ENCODE data around the gene GRIK2.

Gene GRIK2

DNA sequence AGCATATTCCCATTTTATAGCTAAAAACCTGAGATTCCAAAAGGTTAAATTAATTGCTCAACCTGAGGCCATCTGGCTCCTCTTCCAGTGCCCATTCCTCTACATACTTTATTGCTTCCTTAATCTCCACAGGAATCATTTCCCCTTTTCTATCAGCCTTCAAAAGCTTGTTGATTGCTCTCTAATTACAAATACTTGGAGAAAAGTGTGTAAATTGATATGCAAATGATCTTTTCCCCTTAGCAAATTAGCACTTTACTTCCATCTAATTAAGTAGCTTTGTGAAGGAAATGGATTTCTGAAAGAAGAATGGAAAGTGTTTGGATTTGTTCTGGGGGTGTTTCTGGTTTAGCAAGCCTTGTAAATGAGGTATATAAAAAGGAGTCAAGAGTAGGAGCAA is 323.3 kb downstream of the GRIK2 start:
- DNase-seq (ENCODE audit: low spot score): no peak

DNA sequence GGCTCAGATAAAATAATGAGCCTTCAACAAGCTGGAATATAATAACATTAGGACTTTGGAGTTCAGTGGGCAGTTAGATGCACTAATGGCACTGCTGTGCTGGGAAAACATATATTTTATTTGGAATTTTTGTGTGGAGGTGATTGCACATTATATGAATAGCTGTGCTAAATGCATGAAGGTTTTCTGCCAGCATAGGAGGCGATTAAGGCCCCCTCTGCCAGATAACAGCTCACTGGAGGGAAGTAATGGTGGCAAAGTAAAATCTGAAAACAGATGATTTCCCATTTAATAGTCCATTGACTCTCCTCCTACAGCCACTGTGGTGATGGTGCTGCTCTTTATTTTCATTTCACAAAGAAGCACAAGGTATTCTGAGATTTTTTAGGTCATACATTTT is 326.0 kb downstream of the GRIK2 start:
- no peak for DNase-seq (ENCODE audit: low spot score)

DNA sequence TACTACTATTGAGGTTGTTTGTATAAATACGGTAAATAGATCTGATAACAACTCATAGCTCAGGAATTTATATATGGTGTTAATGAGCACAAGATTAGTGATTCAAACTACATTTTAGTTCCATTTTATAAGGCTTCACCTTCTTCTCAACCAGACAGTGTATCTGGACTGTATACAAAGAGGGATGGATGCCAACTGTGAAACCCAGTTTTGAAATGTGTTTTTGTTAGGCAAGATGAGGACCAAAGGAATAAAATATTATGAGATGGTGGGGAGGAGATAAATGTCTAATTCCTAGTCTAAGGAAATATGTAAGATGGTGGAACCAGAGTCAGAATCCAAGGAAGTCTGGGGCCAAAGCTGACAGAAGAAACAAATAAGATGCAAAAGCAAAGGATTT is 329.0 kb downstream of the GRIK2 start:
- DNase-seq (ENCODE audit: low spot score): no peak

DNA sequence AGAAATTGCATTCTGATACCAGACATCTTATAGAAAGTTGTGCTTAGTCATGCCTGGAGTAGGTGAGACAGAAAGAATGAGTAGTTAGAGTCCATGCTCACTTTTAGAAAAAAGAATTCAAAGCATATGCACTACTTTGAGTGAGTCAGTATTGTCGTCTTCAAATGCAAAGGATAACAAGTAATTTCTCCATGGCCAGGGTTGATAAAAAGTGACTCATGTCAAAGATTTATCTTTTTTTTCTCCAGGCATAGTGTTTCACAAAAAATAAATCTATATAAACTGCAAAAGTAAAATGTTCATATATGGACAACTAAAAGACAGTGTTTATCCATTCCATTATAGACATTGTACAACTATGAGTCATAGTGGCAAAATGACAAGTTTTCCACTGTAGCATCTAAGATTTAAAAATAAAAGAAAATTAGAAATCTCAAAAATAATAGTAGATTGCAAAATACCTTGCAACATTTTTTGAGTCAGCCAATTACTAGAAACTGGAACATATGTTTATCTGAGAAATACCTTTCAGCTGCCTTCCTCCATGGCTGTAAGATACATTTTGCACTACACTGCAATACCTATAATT is 329.6 kb downstream of the GRIK2 start:
- DNase-seq (ENCODE audit: low spot score): no peak

DNA sequence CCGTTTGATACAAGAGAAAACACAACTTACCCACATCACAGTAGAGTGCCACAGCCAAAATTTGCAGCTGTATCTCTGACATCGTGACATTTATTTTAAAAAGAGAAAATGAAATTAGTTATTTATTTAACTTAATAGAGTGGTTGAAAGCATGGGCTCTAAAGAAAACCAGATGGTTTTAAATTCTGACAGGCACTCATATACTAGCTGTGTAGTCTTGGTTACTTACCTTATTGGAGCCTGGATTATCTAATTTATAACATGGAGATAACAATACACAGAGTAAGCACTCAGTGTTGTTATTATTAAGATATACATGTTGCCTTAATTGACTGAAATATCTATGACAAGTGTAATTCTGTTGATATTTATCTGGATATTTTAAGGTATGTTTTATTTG is 334.9 kb downstream of the GRIK2 start:
- no peak for DNase-seq (ENCODE audit: low spot score)

DNA sequence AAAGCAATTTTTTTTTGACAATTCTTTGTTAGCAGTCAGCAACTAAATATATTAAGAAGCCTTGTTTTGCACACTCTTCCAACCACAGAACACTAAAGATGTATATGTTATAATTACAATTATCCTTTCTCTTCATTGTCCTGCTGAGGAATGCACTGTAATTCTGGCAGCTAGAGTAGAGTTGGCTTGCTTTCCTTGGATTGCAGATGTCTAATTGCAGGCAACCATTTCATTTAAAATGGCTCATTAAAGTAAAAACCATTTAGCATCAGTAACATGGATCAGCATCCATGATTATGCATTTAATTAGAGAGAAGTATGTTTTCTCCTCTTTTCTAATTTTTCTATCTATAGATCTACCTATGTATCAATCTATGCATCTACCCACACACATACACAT is 335.4 kb downstream of the GRIK2 start:
- DNase-seq (ENCODE audit: low spot score): no peak

DNA sequence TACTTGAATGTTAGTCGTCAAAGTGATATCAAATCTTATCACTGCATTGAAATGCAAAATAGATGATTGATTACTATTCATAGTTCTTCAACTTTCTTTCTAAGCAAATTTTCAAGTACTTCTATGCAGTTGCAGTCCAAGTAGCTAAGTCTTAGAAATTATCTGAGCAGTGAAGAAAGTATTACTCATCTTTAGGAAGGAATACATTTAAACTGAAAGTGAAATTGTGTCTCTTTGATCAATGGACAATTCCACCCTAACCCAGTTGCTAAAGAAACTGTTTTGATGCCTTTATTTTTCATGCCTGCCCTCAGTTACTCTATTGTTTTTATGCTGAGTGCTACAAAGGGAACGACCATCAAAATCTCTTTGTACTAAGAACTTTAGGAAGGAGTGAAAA is 337.4 kb downstream of the GRIK2 start:
- no peak for DNase-seq (ENCODE audit: low spot score)

DNA sequence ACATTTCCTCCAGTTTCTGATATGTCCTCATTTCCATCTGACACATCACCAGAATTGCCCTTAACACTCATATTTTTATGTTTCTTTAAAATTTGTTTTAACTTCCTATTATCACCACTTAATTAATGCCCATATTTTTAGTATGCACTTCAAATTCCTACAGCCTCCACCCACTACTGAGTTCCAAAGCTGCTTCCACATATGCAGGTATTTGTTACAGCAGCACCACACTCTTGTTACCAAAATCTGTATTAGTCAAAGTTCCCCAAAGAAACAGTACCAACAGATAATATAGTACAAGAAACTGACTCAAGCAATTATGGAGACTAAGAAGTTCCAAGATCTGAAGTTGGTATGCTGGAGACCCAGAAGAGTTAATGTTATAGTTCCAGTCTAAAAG is 340.4 kb downstream of the GRIK2 start:
- no peak for DNase-seq (ENCODE audit: low spot score)

DNA sequence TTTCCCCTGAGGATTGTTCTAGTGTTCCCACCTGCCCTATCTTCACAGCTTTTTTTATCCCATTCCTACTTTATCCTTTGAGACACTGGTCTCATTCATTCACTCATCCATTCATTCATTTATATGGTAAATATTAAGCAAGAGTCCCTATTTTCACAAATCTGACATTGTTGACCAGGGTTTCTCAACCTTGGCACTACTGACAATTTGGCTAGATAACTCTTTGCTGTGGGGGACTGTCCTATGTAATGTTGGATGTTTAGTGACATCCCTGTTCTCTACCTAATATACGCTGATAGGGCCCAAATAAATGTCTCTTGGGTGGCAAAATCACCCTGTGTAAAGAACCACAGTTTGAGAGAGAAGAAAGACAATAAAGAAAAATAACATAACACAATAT is 345.0 kb downstream of the GRIK2 start:
- no peak for DNase-seq (ENCODE audit: low spot score)

DNA sequence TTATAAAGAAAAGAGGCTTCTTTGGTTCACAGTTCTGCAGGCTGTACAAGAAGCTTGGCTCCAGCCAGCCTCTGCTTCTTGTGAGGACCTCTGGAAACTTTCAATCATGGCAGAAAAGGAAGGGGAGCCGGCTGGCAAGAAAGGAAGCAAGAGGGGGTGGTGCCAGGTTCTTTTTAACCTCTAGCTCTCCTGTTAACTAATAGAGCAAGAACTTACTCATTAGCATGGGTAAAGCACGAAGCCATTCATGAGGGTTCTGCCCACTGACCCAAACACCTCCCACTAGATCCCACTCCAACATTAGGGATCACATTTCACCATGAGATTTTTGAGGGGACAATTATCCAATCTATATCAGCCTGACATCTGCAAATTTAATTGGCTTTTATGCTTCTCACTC is 347.1 kb downstream of the GRIK2 start:
- DNase-seq (ENCODE audit: low spot score): no peak

DNA sequence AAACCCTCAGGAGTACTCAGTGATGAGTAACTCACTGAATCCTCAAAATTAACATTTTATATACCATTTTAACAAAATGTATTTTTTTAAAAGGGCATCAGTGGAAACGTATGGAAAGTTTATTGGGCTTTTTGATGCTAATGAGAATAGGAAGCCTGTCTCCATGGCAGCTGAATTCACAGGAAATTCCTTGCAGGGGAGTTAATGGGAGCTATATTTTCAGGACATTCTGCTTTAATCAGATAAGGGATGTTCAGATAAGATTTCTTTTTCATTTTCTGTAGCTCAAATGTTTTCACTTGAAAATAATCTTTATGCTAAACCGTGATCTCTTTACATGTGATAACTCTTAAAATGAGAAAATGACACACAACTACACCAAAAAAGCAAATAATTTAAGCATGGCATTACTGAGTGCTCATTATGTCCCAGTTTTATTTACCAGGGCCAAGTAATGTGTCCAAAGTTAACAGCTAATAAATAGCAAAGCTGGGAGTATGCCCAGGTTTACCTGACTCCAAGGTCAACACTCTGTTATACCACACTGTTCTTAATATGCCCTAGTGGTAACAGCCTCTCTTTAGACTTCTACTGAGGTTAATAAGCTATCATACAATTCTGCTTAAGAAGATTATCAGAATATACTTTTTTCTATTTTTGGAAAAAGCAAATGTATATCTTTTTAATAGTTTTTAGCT is 348.1 kb downstream of the GRIK2 start:
- DNase-seq (ENCODE audit: low spot score): no peak

DNA sequence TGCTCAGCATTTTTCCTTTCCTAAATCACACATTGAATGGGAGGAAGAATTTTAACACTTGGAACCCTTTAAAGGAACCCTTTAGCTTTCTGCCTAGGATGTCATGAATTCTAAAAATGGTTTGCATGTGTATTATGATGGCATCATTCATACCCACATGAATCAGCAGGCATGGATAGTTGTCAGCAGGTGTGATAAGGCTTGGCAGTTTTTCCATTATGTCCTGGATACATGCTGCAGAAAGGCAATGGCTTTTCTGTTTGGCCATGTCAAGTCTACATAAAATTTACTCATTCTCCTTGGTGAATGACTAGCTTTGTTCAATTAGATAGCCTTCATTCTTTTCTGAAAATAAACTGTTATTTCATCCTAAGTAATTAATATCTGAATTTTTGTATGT is 353.7 kb downstream of the GRIK2 start:
- DNase-seq (ENCODE audit: low spot score): no peak

DNA sequence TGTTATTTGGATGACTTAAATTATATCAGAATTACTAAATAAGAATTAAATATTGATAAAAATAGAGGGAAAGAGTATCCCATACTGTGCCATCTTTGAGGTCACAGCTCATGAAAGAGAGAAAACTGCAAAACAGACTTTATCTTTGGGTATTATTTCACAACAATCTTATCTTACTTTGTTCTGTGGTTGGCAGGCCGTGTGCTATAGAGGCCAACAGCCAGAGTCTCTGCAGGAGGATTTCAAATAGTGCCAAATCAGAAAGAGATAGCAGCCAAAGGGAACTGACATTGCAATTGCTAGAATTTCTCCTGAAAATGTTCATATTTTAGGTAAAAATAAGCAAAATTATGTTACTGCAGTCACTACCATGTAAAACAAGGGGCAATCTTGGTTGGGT is 354.2 kb downstream of the GRIK2 start:
- DNase-seq (ENCODE audit: low spot score): no peak

DNA sequence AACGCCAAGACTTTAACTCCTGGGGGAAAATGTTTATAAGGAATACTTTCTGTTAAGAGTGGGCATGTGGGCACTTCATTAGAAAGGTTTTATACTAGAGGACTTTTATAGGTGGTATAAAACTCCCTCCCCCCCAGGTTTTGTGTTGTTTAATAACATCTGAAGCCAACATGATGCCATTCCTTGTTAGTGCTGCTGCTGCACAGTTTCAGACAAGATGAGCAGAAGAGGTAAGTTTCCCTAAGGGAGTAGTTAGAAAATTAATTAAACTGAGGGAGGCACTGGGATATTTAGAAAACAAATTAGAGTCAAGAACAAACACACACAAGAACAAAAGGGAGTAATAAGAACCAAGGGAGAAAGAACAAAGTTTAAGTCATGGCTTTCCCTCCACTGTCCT is 362.4 kb downstream of the GRIK2 start:
- DNase-seq (ENCODE audit: low spot score): no peak

DNA sequence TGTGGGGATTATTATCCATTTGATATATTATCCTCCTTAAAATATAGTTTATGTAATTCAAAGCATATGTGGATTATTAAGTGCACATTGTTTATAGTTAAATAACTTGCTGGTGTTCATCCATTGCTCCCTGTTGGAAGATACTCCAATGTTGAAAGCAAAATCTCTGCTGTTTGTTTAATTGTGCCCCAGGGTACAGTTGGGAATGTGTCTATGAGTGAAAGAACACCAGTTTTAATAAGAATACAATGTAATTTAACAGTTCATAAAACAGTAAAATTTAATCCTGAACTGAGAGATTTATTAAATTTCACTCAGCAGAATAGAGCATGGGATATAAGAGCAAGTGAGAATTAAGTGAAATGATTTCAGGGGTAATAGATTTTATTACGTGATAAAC is 364.9 kb downstream of the GRIK2 start:
- DNase-seq (ENCODE audit: low spot score): no peak

DNA sequence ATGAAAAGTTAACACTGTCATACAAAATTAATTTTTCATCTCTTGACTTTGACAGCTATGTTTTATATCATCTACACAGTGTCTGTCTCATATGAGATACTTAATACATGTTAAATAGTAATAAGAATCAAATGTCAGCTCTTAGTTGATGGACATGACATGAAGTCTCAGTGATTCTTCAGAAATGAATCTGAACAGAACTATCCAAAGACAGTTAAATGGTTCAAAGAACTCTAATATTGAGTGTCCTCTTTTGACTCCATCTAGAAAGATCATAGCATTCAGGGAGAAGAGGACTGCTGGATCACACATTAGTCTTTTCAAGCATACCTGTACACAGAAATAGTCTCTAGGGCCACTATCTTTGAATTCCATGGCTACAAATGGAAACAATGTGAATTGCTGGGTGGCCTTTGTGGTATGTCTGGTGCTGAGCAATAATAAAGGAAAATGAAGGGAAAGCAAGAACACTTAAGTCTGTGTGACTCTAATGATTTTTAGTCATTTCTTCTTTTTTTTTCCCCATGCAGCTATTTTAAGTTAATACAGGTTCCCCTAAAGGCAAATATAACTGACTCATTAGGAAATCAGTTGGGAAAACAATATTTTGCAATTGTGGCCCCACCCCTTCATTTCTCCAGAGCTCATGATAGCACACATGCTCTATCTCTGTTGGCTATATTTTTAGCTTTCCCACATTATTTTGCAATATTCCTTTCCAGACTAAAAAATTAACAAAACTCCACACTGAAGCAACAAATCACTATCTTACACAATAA is 367.5 kb downstream of the GRIK2 start:
- DNase-seq (ENCODE audit: low spot score): no peak

DNA sequence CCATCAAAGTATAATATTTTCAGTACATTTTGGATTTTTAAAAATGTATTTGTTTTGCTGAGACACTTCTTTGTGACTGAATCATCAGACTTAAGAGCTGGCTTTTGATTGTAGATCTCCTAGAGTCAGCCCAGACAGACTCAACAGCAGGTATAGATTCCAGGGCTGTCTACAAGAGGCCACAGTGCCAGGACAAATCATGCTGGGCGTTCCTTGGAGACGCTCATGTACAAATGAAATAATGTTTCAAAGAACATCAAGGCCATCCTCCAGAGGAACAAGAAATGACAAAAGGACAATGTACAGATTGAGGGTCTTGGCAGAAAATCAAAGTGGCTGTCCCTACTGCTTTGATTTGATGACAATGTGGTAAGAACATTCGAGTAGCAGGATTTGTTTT is 369.3 kb downstream of the GRIK2 start:
- no peak for DNase-seq (ENCODE audit: low spot score)

DNA sequence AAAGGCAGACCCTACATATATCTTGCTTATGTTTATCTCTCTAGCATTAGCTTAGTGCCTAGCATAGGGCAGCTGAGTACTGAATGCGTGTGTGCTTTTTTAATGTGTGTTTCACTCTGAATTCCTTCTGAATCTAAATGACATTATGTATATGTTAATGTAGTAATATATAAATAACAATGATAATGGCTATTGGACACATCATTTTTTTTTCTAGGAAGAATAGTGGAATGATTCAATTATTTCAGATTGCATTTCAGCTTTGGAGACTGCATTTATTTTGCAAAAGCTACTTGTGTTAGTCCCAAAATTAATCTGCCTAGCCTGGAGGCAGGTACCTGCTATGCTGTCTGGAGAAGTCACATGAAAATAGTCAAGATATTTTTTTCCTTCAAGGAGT is 371.8 kb downstream of the GRIK2 start:
- no peak for DNase-seq (ENCODE audit: low spot score)

DNA sequence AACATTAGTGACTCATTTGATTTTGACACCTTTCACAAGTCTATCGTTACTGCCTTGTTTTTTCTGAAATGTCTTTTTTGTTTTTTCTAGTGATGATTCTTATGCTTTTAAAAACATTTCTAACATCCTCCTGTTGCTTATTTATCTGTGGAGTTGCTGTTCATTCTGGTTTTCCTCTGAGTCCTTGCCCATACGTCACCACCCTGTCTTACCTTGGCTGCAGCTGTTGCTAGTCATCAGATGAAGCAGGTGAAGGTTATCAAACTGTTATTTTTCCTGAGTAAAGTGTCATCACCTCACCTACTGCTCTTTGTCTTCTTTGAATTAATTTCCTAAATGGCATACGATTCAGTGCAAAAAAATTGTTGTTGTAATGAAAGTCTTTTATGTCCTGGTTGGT is 376.6 kb downstream of the GRIK2 start:
- DNase-seq (ENCODE audit: low spot score): no peak

DNA sequence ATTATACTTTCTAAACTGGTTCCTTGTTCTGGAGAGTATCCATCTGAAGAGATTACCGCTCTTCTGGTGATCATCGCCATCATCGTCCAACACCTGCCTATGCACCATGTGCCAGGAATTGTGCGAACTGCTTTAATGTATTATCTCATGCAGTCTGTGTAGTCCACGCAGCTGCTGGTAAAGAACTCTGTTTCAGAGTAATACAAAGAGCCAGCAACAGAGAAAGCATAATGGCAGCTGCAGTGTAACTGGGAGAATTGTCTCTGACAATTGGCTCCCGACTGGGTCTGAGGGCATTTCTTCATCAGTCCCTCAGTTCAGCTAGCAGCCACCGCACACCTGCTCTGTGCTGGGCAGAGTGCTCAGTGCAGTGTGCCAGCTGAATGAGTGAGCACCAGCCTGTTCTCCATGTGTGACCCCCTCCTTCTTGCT is 383.4 kb downstream of the GRIK2 start:
- no peak for DNase-seq (ENCODE audit: low spot score)

DNA sequence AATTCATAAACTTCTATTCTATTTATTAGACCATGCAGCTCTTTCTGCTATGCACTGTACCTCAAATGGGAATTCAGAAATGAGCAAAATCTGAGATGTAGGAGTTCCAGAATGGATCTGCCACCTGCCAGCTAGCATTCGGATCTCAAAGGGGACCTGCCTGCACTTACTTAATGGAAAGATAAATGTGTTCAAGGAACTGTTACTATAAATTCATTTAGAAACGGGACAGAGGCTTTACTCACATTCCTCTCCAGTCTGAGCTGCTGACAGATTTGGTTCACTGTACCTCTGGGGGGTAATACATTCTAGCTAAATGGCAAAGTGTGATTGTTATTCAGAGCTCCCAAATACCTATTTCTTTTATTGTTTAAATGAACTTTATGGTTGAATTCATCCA is 384.1 kb downstream of the GRIK2 start:
- DNase-seq (ENCODE audit: low spot score): no peak

DNA sequence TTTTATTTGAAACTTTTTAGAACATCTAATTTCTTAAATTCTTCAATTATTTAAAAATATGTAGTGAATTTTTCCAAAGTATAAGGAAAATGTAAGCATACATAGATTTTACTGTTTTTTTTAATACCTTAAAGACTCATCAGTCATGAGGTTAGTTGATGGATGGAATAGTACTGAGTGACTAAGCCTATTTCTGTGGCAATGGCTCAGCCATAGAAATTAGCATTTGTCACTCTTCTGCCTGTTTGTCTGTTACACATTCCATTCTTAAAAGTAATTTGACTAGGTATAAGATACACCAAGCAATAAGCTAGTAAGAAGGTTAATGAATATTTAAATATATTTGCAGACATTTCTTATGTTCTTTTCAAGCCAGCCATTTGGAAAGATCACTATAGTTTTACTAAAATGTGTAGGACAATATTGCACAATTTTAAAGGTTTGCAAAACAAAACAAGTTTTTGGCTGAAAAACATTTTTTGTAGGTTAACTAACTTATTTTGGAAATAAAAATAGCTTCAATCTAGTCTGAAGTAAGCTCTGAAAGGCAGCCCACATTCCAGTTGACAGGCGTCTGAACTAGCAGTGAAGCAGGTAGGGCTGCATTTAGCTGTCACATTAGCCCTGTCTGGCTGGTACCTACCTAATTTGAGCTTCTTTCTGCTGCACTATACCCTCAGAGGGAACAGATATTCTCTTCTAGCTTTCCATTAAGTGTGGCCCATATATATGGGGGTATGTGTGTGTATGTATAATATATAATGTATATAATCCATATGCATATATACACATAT is 385.7 kb downstream of the GRIK2 start:
- no peak for DNase-seq (ENCODE audit: low spot score)

DNA sequence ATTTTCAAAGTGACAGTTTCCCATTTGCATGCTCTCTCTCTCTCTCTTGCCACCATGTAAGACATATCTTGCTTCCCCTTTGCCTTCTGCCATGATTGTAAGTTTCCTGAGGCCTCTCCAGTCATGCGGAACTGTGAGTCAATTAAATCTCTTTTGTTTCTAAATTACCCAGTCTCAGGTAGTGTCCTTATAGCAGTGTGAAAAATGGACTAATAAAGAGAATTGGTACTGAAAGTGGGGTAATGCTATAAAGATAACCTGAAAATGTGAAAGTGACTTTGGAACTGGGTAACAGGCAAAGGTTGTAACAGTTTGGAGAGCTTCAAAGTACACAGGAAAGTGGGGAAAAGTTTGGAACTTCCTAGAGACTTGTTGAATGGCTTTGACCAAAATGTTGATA is 389.8 kb downstream of the GRIK2 start:
- no peak for DNase-seq (ENCODE audit: low spot score)

All from left forelimb (tissue), 1 donor.